ENCODE measurements around the gene TENT5C. TPM values are rescaled to one million over a fixed set of nuclear protein-coding genes. Genes with fewer than 3 reads are reported as not detected.

TENT5C gene
- total and polyA plus RNA-seq, 10 of the 15 experiments (the other 5 are each of a cell fraction or from before 2014, with no cell fraction given) = 0.19 to 2.4 (median 0.78) TPM

DNA sequence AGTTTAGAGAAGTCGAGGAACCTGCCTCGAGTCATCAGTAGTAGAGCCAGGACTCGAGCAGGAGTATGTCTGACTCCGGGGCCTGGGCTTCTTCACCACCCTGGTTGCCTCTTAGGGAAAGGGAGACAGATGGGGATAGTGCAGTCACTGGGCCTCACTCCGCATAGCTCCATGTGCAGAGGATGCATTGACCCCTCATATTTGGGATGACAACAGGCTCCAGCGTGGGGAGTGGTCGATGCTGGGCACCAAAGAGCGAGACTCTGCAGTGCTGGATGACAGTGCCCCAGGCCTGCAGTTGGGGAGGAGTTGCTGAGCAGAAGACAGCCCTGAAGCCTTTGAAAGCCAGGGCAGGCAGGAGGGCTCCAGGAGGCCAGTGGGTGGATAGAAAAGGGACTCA is 20.8 kb upstream of the TENT5C start (continued):
- TF ChIP-seq ZNF687 (IDR thresholded peaks at IDR 0.05) (no peak), KAT2A (conservative IDR thresholded peaks at IDR 0.05; ENCODE audit: control insufficient read depth, low read depth, low read length) (no peak), NFYB (IDR thresholded peaks at IDR 0.05; ENCODE audit: insufficient read depth, low read depth, low read length) (no peak), BHLHE40 (IDR thresholded peaks at IDR 0.05; ENCODE audit: borderline replicate concordance in 1 of 2, low read depth in 2 of 2, low read length in 1 of 2) (no peak), CEBPZ (IDR thresholded peaks at IDR 0.05; ENCODE audit: low read depth, low read length) (no peak), BACH1 (IDR thresholded peaks at IDR 0.05; ENCODE audit: borderline replicate concordance) (no peak), MYC (IDR thresholded peaks at IDR 0.05; ENCODE audit: insufficient read depth, insufficient read length, insufficient replicate concordance, low read length, severe bottlenecking) (no peak), EZH2 (IDR thresholded peaks at IDR 0.05; ENCODE audit: borderline replicate concordance, control insufficient read depth, low read depth, low read length) (no peak), PML (IDR thresholded peaks at IDR 0.05; ENCODE audit: low read length) (no peak), ESRRA (IDR thresholded peaks at IDR 0.05; ENCODE audit: low read length) (no peak)

Data from GM12878 (cell line).